HUES6 (cell line): ENCODE data around the gene VSX2.
"Not testable (repeated sequence)": the region's sequence is repeated elsewhere in the genome, so short reads cannot be mapped to it uniquely, and the experiment has no call there.

Experiments used
- H3K27ac ChIP-seq: 2 replicates; pipeline ENCODE4 v1.7.0; 2013; ENCODE audit warnings: low read depth, mild to moderate bottlenecking, low read length, inconsistent platforms
- H3K27me3 ChIP-seq: 2 replicates; pipeline ENCODE4 v1.6.1; 2013; ENCODE audit warnings: low read length; ENCODE audit not compliant: control insufficient read depth, insufficient read depth
- H3K36me3 ChIP-seq: 2 replicates; pipeline ENCODE4 v1.6.1; 2013; ENCODE audit warnings: low read length; ENCODE audit not compliant: control insufficient read depth, insufficient read depth
- H3K4me1 ChIP-seq: 2 replicates; pipeline ENCODE4 v1.6.1; 2013; ENCODE audit warnings: low read length; ENCODE audit not compliant: control insufficient read depth, insufficient read depth
- H3K4me3 ChIP-seq: 2 replicates; pipeline ENCODE4 v1.5.1; 2013; ENCODE audit warnings: low read depth, low read length
- H3K9ac ChIP-seq: one replicate; pipeline ENCODE4 v1.6.1; 2013; ENCODE audit warnings: mild to moderate bottlenecking, low read length
- H3K9me3 ChIP-seq: 2 replicates; pipeline ENCODE4 v1.6.1; 2013; ENCODE audit warnings: low read depth, low read length; ENCODE audit not compliant: control insufficient read depth, insufficient read depth

The VSX2 gene

GRCh38 chr14:74261288-74261687, 22.0 kb downstream of the VSX2 start:
- no peak overlapping the region for H3K4me3 ChIP-seq
- H3K27me3 ChIP-seq, result peaks cover 44% of the 10 kb centered on the region
- H3K36me3 ChIP-seq, result no peaks in the 10 kb centered on the region
- H3K27ac ChIP-seq, result no peak overlapping the region
- H3K4me1 ChIP-seq, result peaks cover 4% of the 10 kb centered on the region; the same call in 1 of the 2 replicates
- no peaks in the 10 kb centered on the region for H3K9me3 ChIP-seq
- no peak overlapping the region for H3K9ac ChIP-seq

DNA sequence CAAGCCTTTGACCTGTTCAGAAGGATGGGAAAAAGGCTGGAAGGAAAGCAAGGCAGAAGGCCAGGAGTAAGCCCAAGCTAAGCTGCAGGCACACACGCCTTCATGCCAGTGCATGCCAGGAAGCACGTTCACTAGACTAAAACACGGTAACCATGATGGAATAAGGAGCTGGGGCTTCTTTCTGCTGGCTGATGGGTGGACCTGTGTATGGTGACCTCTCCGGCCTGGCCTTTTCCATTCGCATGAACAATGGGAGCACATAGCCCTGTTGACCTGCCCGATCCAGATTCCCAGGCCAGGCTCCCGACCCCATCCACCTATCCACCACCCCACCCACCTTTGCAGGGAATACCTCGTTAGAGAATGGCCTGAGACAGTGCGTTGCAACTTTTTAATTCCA, 22.8 kb downstream of the VSX2 start:
- Histone ChIP-seq H3K36me3 (no peaks in the 10 kb centered on the region), H3K9me3 (no peaks in the 10 kb centered on the region), H3K9ac (no peak overlapping the region), H3K4me1 (peaks cover 3% of the 10 kb centered on the region; the same call in 1 of the 2 replicates), H3K27ac (no peak overlapping the region), H3K27me3 (peaks cover 41% of the 10 kb centered on the region), H3K4me3 (no peak overlapping the region)

- H3K9me3 ChIP-seq, result no peaks in the 10 kb centered on the region
- no peaks in the 10 kb centered on the region for H3K36me3 ChIP-seq
- no peak overlapping the region for H3K4me3 ChIP-seq
- no peaks in the 10 kb centered on the region; the same call in 1 of the 2 replicates for H3K4me1 ChIP-seq
- H3K27ac ChIP-seq, result no peak overlapping the region
- no peak overlapping the region for H3K9ac ChIP-seq
- peaks cover 31% of the 10 kb centered on the region for H3K27me3 ChIP-seq
Measured at GRCh38 chr14:74263181-74263580, 23.9 kb downstream of the VSX2 start.

- Histone ChIP-seq H3K4me3 (no peak overlapping the region), H3K27ac (no peak overlapping the region), H3K9me3 (no peaks in the 10 kb centered on the region), H3K27me3 (peaks cover 24% of the 10 kb centered on the region), H3K4me1 (no peaks in the 10 kb centered on the region; the same call in 1 of the 2 replicates), H3K36me3 (no peaks in the 10 kb centered on the region), H3K9ac (no peak overlapping the region)
Measured at GRCh38 chr14:74263921-74264320, 24.7 kb downstream of the VSX2 start.

DNA sequence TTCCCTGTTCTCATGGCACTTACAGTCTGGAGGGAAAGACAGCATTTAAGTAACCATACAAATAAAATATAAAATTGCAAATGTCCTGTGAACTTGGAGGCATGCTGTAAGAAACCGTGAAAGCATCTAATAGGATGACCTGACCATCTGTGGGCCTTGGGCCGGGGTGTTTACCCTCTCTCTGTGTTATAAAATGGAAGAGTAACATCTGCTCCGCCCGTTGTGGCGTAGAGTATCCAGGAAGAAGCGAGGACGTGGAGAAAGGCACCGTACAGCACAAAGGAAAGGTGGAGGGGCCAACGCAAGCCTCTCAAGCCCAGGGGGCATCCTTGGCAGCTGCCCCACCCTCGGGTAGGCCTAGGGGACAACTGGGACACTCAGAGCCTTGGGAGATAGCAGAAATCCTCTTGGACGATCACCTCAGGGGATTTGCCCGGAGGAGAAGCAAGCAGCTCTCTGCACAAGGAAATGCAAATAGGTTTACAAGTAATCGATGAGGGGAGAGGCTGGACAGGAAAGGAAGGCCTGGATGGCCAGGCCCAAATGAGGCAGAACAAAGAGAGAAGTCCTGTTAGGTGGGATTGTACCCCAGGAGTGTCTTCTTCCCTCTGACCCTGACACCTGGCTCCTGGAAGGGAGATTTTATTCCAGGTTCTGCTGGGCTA, 26.2 kb downstream of the VSX2 start:
- no peak overlapping the region for H3K27ac ChIP-seq

DNA sequence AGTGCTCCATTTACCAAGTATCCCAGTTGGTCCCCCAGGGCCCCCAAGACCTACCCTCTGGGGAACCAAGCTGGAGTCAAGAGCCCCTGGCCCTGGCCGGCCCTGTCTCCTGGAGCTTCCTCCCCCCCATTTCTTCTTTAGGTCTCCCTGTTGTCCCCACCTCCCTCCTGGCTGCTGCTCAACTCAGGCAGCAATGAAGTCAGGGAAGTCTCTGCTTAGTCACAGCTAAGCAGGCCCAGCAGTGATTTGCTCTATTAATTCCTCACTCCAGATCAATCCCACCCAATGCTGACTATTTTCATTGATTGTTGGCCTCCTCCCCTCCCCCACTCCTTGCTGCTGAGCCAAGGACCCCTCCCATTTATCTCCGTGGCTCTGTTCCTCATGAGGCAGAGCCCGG, 28.3 kb downstream of the VSX2 start:
- Histone ChIP-seq H3K27ac (no peak overlapping the region), H3K9me3 (no peaks in the 10 kb centered on the region)

More for the DNA sequence above, 26.2 kb downstream of the VSX2 start:
- Histone ChIP-seq H3K27me3 (peaks cover 9% of the 10 kb centered on the region; the same call in 1 of the 2 replicates), H3K36me3 (no peaks in the 10 kb centered on the region), H3K4me1 (no peaks in the 10 kb centered on the region; the same call in 1 of the 2 replicates), H3K9me3 (no peaks in the 10 kb centered on the region), H3K9ac (no peak overlapping the region), H3K4me3 (no peak overlapping the region)

GRCh38 chr14:74270382-74271177, 31.3 kb downstream of the VSX2 start:
- H3K27me3 ChIP-seq, H3K9ac ChIP-seq, H3K4me1 ChIP-seq, H3K4me3 ChIP-seq, H3K36me3 ChIP-seq, H3K9me3 ChIP-seq, H3K27ac ChIP-seq: not testable (repeated sequence)

More for the DNA sequence above, 28.3 kb downstream of the VSX2 start:
- H3K4me1 ChIP-seq, result no peaks in the 10 kb centered on the region; the same call in 1 of the 2 replicates
- no peaks in the 10 kb centered on the region for H3K36me3 ChIP-seq
- no peak overlapping the region for H3K4me3 ChIP-seq
- no peak overlapping the region for H3K9ac ChIP-seq
- H3K27me3 ChIP-seq, result no peaks in the 10 kb centered on the region

GRCh38 chr14:74271365-74271764, 32.1 kb downstream of the VSX2 start:
- H3K4me1 ChIP-seq, result no peaks in the 10 kb centered on the region
- H3K27me3 ChIP-seq, result no peaks in the 10 kb centered on the region
- H3K36me3 ChIP-seq, result no peaks in the 10 kb centered on the region
- no peaks in the 10 kb centered on the region for H3K9me3 ChIP-seq
- H3K27ac ChIP-seq, result no peak overlapping the region
- no peak overlapping the region for H3K9ac ChIP-seq
- H3K4me3 ChIP-seq, result no peak overlapping the region

DNA sequence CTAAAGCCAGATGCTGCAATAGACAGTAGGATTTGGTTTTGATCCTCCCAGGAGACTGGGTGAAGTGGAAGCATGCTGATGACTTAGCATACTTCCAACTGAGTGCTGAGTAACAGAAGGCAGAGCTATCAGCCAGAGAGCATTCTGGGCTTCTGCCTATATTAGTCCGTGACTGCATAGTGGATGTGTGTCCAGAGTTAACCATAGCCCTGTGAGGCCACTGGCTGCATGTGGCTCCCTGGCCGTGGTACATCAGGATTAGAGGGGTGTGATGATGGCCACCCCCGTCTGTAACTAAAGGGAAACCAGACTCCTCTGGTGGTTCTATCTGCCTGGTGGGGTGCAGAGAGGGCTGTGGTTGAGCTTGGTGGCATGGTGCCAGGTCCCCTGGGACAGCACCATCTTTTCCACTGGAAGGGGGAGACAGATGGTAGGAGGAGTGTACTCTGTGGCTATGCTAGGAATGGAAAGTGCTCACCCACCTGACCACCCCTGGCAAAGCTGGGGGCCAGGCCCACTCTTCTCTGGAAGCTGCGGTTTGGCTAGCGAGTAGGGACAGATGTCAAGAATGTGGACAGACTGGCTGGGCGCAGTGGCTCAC, 36.1 kb downstream of the VSX2 start:
- H3K36me3 ChIP-seq, result no peaks in the 10 kb centered on the region
- no peaks in the 10 kb centered on the region for H3K4me1 ChIP-seq
- H3K4me3 ChIP-seq, result no peak overlapping the region
- H3K27me3 ChIP-seq, result no peaks in the 10 kb centered on the region
- H3K9me3 ChIP-seq, result no peaks in the 10 kb centered on the region
- no peak overlapping the region for H3K27ac ChIP-seq
- H3K9ac ChIP-seq, result no peak overlapping the region

GRCh38 chr14:74278080-74278479, 38.8 kb downstream of the VSX2 start:
- no peak overlapping the region for H3K4me3 ChIP-seq
- no peaks in the 10 kb centered on the region for H3K27me3 ChIP-seq
- H3K27ac ChIP-seq, result no peak overlapping the region
- H3K36me3 ChIP-seq, result peaks cover 6% of the 10 kb centered on the region
- H3K9me3 ChIP-seq, result no peaks in the 10 kb centered on the region
- H3K4me1 ChIP-seq, result no peaks in the 10 kb centered on the region
- no peak overlapping the region for H3K9ac ChIP-seq

- Histone ChIP-seq H3K27me3 (no peaks in the 10 kb centered on the region), H3K4me1 (no peaks in the 10 kb centered on the region), H3K4me3 (no peak overlapping the region), H3K9me3 (no peaks in the 10 kb centered on the region), H3K9ac (no peak overlapping the region), H3K36me3 (peaks cover 31% of the 10 kb centered on the region), H3K27ac (no peak overlapping the region)
Measured at GRCh38 chr14:74281069-74281468, 41.8 kb downstream of the VSX2 start.
